Measurements from ENCODE around the gene CACNG4.

Gene CACNG4

DNA sequence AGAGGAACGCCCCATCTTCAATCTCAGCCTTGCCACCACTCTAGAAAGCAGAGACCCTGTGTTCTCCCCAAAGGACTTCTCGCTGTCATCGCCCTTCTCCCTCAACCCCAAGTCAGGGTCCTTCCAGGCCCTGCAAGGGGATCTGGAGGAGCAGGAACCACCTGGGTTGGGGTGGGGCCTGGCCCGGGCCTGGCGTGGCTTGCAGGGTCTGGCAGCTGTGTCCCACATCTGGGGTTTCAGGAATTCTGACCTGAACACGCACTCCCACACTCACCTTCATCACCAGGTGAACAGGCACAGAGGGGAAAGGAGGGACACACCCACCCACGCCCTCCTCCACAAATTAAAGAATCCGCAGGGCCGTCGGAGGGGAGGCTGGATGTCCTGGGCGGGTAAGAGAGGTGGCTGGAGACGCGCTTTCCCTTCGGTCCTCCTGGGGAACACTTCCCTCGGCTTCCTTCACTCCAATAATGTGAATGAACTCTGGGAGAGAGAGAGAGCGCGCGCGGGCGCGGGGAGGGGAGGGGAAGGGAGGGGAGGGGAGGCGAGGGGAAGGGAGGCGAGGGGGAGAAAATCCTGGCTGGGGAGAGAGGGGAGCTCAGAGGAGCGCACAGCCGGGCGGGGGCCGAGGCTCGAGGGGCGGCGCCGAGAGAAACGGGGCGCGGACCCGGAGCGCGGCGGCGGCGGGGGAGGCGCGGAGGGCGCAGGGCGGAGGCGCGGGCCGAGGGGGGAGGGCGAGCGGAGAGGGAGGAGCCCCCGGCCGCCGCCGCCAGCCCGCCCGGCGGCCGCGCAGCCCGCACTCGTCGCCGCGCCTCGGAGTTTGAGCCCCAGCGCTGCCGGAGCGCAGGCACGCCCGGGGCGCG, at the start of gene CACNG4:
Gene CACNG4 (plus strand): TSS at position 799 of the 863 bp plus-strand sequence. CDS start 205 bp downstream, outside the sequence.
- no peak for DNase-seq

- no peak for DNase-seq
Measured at GRCh38 chr17:66915204-66915611, 49.3 kb upstream of the CACNG4 start.

GRCh38 chr17:66915792-66916191, 48.7 kb upstream of the CACNG4 start:
- DNase-seq = no peak

GRCh38 chr17:66916946-66917345, 47.6 kb upstream of the CACNG4 start:
- no peak for DNase-seq

GRCh38 chr17:66918896-66919295, 45.6 kb upstream of the CACNG4 start:
- no peak for DNase-seq

DNA sequence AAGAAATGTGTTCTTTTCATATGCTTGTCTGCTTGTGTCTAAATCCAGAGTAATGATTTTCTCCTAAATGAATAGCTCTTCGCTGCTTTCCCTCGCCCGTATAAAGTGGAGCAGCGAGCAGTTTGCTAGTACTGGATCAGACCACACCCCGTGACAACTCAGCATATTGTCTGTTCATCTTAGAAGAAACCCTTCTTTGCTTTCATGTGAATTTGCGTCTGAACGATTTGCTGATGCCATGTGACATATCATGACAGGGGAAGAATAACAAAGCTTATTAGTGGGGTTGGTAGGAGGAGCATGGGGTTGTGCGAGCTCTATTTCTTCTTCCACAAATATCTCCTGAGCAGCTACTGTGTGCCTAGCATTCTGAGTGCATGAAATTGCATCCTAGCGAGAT, 44.1 kb upstream of the CACNG4 start:
- DNase-seq = no peak

- DNase-seq = no peak
Measured at GRCh38 chr17:66920950-66921349, 43.6 kb upstream of the CACNG4 start.

GRCh38 chr17:66923886-66924285, 40.6 kb upstream of the CACNG4 start:
- DNase-seq = no peak

DNA sequence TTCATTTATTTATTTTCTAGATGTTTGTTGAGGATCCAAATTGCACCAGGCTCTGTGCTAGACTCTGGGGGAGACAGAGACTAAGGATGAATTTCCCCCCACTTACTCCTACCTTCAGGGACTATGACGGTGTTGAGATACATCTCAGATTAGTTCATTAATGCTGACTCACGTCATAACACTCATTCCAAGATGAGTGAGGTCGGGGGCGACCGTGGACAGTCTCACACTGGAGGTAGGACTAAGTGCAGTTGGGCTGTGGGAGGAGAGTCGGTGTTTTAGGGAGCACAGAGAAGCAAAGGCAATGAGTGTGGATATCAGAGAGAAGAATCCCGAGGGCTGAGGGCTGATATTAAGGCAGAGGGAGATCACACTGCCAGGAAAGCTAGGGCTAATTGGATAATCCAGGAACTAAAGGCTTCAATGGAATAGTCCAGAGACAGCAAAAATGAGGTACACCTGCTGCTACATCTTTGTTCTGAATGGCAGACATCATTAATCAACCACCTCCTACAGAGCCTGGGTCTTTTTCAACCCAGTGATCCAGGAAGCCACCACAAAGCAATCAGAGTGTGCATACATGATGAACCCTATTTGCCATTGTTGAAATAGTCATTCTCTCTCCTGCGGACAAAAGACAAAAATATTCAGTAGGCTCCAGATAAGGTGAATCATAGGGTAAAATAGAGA, 38.6 kb upstream of the CACNG4 start:
- no peak for DNase-seq

- DNase-seq = no peak
Measured at GRCh38 chr17:66928949-66929348, 35.6 kb upstream of the CACNG4 start.

- DNase-seq = no peak
Measured at GRCh38 chr17:66929591-66929990, 34.9 kb upstream of the CACNG4 start.

DNA sequence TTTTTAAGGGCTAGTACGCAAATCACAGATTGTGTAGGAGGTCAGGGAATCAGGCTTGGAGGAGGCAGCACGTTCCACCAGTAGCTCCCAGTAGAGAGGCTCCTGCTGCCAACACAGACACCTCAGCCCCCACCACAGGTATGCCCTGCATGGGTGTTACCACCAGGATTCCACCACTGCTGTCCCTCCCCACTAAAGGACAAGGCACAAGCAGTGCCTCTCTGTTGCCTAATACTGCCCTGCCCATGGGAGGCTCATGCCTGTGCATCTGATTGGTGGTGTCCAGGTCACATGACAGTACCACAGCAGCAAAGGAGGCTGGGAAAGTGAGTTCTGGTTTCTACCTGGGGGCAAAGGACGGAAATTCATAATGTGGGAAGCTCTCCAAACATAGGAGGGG, 33.6 kb upstream of the CACNG4 start:
- no peak for DNase-seq

DNA sequence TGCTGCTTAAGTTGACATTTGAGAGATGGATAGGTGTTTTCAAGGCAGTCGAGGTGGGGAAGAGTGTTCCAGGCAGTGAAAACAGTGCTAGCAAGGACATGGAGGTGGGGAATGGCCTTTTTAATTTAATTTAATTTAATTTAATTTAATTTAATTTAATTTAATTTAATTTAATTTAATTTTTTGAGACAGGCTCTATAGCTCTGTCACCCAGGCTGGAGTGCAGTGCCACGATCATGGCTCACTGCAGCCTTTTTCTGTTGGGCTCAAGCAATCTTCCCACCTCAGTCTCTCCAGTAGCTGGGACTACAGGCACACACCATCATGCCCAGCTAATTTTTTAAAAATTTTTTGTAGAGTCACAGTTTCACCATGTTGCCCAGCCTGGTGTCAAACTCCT, 32.2 kb upstream of the CACNG4 start:
- DNase-seq = no peak

DNA sequence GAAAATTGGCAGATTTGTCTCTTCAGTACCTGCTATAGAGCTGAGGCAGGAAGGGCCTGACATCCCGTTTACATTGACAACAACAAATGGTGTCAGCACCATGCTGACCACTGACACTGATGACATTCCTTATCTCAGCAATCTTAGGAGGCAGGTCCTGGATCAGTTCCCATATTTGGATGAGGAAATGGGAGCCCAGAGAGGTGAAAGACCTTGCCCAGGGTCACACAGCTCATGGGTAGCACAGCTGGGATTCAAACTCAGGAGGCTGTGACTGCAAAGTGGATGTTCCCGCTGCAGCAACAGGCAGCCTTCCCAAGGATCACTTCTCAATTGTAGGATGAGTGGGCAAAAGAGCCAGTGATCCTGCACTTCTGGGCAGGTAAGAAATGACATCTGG, 30.5 kb upstream of the CACNG4 start:
- no peak for DNase-seq

DNA sequence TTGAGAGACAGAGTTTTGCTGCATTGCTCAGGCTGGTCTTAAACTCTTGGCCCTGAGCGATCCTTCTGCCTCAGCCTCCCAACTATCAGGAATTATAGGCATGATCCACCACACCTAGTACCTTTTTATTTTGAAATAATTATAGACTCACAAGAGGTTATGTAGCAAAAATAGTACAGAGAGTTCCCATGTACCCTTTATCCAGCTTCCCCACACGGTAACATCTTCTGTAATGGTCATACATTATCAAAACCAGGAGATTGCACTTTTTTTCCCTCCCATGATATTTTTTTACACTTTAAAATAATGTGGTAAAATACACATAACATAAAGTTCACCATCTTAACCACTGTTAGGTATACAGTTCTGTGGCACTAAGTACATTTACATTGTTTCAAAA, 28.8 kb upstream of the CACNG4 start:
- no peak for DNase-seq

DNA sequence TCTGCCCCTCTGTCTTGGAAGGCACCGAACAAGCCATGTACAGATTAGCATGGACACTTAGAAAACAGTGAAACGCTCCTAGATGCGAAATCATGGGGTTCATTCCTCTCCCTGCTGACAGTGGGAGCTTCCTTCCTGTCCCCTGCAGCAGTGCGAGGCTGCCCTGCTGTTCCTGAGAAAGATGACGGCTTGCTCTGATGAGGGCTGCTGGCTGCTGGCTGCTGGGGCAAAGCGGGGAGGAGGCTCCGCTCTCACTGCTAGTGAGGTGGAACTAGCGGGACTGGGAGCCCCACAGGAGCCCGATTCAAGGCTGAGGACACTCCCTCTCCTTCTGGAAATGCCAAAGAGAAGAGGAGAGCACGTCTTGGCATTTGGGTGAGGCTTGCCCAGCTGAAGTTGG, 25.9 kb upstream of the CACNG4 start:
- DNase-seq = no peak

GRCh38 chr17:66939461-66940114, 24.9 kb upstream of the CACNG4 start:
- DNase-seq = no peak

DNA sequence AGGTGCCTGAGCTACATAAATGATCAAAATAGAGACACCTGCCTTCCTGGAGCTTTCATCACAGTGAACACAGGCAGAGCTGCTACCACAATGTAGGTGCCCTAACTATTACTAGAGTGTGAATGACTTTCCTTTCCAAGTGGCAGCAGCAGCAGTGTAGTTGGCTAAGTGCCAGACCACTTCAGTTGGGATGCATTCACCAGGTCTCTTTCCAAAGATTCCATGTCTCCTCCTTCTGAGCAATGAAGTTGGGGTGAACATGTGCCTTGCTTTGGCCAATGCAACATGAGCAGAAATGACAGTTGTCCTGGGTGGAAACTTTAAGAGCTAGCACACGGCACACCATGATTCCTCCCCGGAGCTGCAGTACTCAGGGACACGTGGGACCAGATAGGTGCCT, 23.3 kb upstream of the CACNG4 start:
- DNase-seq = no peak

DNA sequence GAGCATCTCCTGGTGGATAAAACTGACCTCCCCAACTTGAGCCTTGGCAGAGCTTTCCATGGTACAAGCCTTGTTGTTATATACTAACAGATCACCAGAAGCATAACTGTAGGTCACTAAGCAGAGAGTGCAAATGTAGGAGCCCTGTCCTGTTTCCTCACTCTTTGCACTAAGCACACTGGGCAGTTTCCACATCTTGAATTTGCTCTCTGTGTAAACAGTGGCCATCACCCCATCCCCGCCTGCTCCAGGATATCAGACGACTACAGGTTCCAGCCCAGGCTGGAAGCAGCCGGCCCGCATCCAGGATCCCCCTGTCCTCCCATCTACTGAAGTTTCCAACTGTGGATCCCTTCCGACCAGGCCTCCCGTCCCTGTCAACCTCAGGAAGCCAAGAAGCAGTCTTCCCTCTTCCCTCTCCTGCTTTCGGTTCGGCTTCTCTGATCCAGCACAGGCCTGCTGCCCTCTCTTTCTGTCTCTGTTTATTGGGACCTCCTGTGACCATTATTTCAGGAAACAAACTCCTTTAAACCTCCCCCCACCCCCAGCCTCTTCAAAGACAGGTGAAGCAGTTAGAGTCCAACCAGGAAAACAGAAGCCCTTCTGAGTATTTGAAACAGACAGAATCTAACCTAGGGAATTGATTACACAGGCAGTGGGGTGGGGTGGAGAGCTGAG, 22.6 kb upstream of the CACNG4 start:
- DNase-seq = no peak

- DNase-seq = no peak
Measured at GRCh38 chr17:66942451-66943264, 21.8 kb upstream of the CACNG4 start.

DNA sequence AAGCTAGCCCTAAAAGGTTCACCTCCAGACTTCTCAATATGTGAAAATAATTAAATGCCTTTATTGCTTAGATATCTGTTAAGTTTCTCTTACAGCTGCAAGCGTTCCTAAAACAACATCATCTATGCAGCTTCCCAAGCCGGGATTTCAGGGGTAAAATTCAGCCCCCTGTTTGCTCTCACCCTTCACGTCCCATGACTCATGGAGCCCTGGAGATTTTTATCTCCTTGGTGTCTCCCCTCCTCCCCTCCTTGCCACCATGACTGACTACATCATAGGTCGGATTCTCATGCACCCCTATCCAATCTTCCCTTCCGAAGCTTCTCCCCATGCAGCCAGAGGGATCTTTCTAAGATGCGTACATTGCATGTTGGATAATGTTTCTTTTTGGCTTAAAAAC, 21.0 kb upstream of the CACNG4 start:
- DNase-seq = no peak
